Nephron (organoid): ENCODE results near the gene SHROOM1.
"Not testable (repeated sequence)": the region's sequence is repeated elsewhere in the genome, so short reads cannot be mapped to it uniquely, and the experiment has no call there.

Source experiments
- H3K27ac Mint-ChIP-seq, 3 experiments: 2 replicates each; pipeline ENCODE4 v1.8.0; 2020; ENCODE audit warnings: mixed read lengths in 3 of 3, mild to moderate bottlenecking in 2 of 3, moderate library complexity in 1 of 3
- H3K27me3 Mint-ChIP-seq: 2 replicates; pipeline ENCODE4 v1.8.0; 2021; ENCODE audit warnings: low read depth, mild to moderate bottlenecking, moderate library complexity, mixed read lengths
- H3K36me3 Mint-ChIP-seq: 2 replicates; pipeline ENCODE4 v1.8.0; 2020; ENCODE audit warnings: low read depth, mixed read lengths
- H3K4me1 Mint-ChIP-seq: 2 replicates; pipeline ENCODE4 v1.8.0; 2020; ENCODE audit warnings: mixed read lengths
- H3K4me3 Mint-ChIP-seq, 3 experiments: 2 replicates each; pipeline ENCODE4 v1.8.0; 2020; ENCODE audit warnings: mild to moderate bottlenecking in 3 of 3, mixed read lengths in 3 of 3, moderate library complexity in 2 of 3
- H3K9me3 Mint-ChIP-seq: 2 replicates; pipeline ENCODE4 v1.8.0; 2020; ENCODE audit warnings: mixed read lengths
- TF ChIP-seq, protein P1 (sequence below), 3 experiments: fragments of 200-600 bp; sonication (generic); IDR thresholded peaks; one replicate each; pipeline ENCODE4 v1.5.0; 2021; ENCODE audit warnings: antibody characterized with exemption in 3 of 3; ENCODE audit not compliant: unreplicated experiment in 3 of 3

SHROOM1 gene

DNA sequence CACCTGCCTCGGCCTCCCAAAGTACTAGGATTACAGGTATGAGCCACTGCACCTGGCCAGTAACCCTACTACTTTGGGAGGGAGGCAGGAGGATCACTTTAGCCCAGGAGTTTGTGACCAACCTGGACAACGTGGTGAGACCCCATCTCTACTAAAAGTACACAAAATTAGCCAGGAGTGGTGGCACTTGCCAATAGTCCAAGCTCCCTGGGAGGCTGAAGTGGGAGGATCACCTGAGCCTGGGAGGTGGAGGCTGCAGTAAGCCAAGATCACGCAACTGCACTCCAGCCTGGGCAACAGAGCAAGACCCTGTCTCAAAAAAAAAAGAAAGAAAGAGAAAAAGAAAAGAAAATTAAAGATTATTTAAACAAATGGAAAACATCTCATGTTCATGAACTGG lies 25.6 kb upstream of the SHROOM1 start:
- H3K27me3 Mint-ChIP-seq, result peaks cover 12% of the 10 kb centered on the region
- no peaks in the 10 kb centered on the region for H3K36me3 Mint-ChIP-seq
- H3K4me1 Mint-ChIP-seq, result no peaks in the 10 kb centered on the region
- no peak overlapping the region for H3K4me3 Mint-ChIP-seq
- no peaks in the 10 kb centered on the region for H3K9me3 Mint-ChIP-seq
- TF ChIP-seq, protein P1, sequence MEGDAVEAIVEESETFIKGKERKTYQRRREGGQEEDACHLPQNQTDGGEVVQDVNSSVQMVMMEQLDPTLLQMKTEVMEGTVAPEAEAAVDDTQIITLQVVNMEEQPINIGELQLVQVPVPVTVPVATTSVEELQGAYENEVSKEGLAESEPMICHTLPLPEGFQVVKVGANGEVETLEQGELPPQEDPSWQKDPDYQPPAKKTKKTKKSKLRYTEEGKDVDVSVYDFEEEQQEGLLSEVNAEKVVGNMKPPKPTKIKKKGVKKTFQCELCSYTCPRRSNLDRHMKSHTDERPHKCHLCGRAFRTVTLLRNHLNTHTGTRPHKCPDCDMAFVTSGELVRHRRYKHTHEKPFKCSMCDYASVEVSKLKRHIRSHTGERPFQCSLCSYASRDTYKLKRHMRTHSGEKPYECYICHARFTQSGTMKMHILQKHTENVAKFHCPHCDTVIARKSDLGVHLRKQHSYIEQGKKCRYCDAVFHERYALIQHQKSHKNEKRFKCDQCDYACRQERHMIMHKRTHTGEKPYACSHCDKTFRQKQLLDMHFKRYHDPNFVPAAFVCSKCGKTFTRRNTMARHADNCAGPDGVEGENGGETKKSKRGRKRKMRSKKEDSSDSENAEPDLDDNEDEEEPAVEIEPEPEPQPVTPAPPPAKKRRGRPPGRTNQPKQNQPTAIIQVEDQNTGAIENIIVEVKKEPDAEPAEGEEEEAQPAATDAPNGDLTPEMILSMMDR (IDR thresholded peaks at IDR 0.05; ENCODE audit: unreplicated experiment in 3 of 3), result no peak
- H3K27ac Mint-ChIP-seq, result no peak overlapping the region

DNA sequence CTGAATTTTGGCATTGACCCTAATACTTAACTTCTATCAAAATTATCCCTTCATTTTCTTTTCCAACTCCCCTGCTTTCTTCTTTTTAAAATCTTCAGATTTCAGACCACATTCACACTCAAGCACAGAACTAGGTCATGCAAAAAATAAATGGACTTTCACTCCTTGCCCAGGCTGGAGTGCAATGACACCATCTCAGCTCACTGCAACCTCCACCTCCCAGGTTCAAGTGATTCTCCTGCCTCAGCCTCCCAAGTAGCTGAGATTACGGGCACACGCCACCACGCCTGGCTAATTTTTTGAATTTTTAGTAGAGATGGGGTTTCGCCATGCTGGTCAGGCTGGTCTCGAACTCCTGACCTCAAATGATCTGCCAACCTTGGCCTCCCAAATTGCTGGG lies 24.5 kb upstream of the SHROOM1 start:
- H3K27me3 Mint-ChIP-seq, result peaks cover 12% of the 10 kb centered on the region
- not testable (repeated sequence) for H3K4me1 Mint-ChIP-seq, H3K4me3 Mint-ChIP-seq, H3K27ac Mint-ChIP-seq, H3K36me3 Mint-ChIP-seq, H3K9me3 Mint-ChIP-seq

DNA sequence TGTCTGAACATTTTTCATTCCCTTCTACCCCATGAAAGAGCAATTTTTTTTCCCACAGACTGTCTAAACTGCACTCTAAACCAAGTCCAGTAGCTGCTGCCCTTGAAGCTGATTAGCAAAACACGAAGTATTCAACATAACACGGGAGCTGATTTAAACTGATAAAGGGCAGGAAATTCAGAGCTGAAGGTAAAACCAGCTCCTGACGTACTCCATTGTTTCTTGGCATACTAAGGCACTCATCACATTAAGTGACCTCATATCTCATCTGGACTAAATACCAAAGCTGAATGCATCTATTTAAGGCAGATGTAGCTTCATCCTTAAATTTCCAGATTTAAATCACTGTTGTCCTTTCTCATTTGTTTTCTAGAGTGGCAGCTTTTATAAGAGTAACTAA lies 23.9 kb upstream of the SHROOM1 start:
- Mint-ChIP-seq H3K4me3 (no peak overlapping the region), H3K27me3 (peaks cover 12% of the 10 kb centered on the region), H3K4me1 (no peaks in the 10 kb centered on the region), H3K9me3 (no peaks in the 10 kb centered on the region), H3K36me3 (no peaks in the 10 kb centered on the region), H3K27ac (no peak overlapping the region)
- TF ChIP-seq, protein P1 (IDR thresholded peaks at IDR 0.05; ENCODE audit: unreplicated experiment in 3 of 3), result no peak

DNA sequence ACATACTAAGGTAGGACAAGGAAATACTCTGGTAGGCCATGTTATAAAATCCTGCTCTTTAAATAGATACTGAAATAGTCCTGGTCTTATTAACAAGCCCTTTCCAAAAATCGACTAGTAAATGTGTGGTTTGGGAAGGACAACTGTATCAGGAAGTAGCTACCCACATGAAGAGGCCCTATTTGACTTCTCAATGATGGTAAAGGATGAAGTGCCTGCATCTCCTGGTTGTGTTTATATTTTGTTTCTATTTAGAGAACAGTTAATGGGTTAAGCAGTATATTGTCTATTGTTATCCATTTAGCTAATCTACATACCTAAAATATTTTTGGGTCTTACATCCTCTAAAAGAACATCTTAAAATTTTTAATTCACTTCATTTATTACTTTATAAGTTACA lies 23.3 kb upstream of the SHROOM1 start:
- Mint-ChIP-seq H3K4me1 (no peaks in the 10 kb centered on the region), H3K27me3 (peaks cover 12% of the 10 kb centered on the region), H3K9me3 (no peaks in the 10 kb centered on the region), H3K27ac (no peak overlapping the region), H3K4me3 (no peak overlapping the region), H3K36me3 (no peaks in the 10 kb centered on the region)
- TF ChIP-seq, protein P1 (IDR thresholded peaks at IDR 0.05; ENCODE audit: unreplicated experiment in 3 of 3), result no peak

DNA sequence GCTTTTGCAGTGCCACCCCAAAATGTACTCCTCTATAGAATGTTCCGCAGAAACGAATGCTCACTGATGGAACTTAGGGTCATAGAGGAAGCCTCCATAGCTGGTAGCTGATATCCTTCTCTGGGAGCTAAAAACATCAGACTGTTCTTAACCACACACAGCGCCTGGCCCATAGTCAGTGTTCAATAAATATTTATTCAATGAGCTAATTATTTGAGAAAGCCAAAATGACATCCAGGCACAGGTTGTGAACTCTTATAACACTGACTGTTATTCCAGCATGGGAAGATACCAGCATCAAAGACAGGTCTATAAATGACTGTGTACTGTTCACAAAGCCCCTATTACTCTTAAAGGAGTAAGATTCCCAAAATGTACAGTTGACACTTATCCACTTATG lies 22.9 kb upstream of the SHROOM1 start:
- Mint-ChIP-seq H3K9me3 (no peaks in the 10 kb centered on the region), H3K4me3 (no peak overlapping the region), H3K36me3 (no peaks in the 10 kb centered on the region), H3K4me1 (no peaks in the 10 kb centered on the region), H3K27ac (no peak overlapping the region), H3K27me3 (peaks cover 12% of the 10 kb centered on the region)
- TF ChIP-seq, protein P1 (IDR thresholded peaks at IDR 0.05; ENCODE audit: unreplicated experiment in 3 of 3), result no peak

DNA sequence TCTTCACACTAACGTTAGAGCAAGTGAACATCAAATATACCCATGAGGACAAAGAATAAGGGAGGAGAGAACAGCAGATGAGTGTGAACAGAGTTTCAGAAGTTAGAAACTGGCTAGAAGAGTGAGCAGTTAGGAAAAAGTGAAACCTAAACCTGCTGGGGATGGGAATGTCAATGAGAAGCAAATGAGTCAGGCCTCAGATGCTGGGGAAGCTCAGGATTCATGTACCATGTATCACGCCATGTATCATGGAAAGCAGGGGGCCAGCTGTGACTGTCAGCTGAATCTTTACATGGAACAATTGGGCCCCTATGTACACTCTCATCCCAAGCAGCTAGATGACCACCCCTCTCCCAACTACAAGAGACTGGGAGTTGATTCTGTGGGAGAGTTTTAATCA lies 19.6 kb upstream of the SHROOM1 start:
- TF ChIP-seq, protein P1 (IDR thresholded peaks at IDR 0.05; ENCODE audit: unreplicated experiment in 3 of 3), result no peak
- Mint-ChIP-seq H3K27me3 (peaks cover under 1% of the 10 kb centered on the region), H3K36me3 (no peaks in the 10 kb centered on the region), H3K4me3 (no peak overlapping the region), H3K27ac (no peak overlapping the region), H3K9me3 (no peaks in the 10 kb centered on the region), H3K4me1 (no peaks in the 10 kb centered on the region)
